ENCODE results near the gene LTBP1. TPM values are rescaled to one million over a fixed set of nuclear protein-coding genes. Genes with fewer than 3 reads are reported as not detected.

Gene LTBP1
- total RNA-seq, 1 donor from 2014 or later = 90.4 TPM

GRCh38 chr2:33444967-33445366 is 498.2 kb downstream of the LTBP1 start:
- no peak for DNase-seq (ENCODE audit: missing footprints)
- ATAC-seq = peak; percentile 33
- intact Hi-C loops (cut with DNase I) = loop anchor here (5.0 kb wide), 1 partner anchor 413 kb away; no protein-coding TSS in a partner anchor

DNA sequence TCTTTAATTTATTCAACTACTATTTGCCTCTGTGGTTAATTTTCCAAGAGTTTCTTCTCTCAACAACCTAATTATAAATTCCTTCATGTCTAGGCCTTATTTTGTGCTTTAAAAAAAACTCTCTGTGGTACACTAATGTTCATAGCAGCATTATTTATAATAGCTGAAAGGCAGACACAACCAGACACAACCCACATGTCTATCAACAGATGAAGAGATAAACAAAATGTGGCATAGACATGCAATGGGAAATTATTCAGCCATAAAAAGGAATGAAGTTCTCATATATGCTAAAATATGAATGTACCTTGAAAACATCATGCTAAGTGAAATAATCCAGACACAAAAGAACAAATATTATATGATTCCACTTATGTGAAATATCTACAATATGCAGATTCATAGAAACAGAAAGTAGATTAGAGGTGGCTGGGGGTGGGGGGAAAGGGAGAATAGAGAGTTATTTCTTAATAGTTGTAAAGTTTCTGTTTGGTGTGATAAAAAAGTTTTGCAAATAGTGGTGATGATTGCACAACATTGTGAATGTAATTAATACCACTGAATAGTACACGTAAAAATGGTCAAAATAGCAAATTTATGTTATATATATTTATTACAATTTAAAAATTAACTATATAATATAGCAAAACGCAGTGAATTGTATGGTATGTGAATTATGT is 501.6 kb downstream of the LTBP1 start:
- intact Hi-C loops (cut with DNase I) = no loop called here

More for the DNA sequence above, 501.6 kb downstream of the LTBP1 start:
- no peak for ATAC-seq
- no peak for DNase-seq (ENCODE audit: missing footprints)

Small RNA genes within 50 kb of the gene (microRNA-seq; reads per million reads assigned to microRNA genes)
- not detected for gene MIR4430
